ENCODE results near the gene HIPK2. TPM values are rescaled to one million over a fixed set of nuclear protein-coding genes. Genes with fewer than 3 reads are reported as not detected.

The HIPK2 gene
- total and polyA plus RNA-seq, 2 of the 4 experiments (the other 2 are of a cell fraction) = 22.0 to 27.1 TPM

DNA sequence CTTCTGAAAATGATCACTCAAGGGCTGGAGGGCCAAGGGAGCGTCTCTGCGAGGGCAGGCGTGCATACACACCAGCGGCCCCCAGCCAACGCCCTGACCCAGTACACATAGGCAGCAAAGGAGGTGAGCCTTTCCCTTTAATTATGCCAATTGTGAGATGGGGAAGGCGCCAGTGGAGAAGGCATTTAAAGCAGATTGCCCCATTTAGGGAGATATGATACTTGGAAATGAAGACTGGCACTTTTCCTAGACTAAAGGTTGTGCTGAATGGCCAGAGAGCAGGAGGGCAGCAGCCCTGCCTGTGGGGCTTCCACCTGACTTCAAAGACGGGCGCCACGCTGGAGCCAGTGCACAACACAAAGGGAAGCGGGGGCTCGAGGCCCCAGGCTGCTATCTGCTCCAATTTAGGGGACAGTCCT is 24.1 kb downstream of the HIPK2 start:
- Histone ChIP-seq H3K23ac (ENCODE audit: low read depth, low read length) (peak overlapping the region; percentile 10; the same call in 1 of the 2 replicates), H3K4me3 (ENCODE audit: insufficient read depth, low read depth, low read length) (no peak overlapping the region), H3K56ac (ENCODE audit: extremely low read depth, insufficient read depth, low read length) (no peak overlapping the region), H2AK9ac (replicated peaks; ENCODE audit: low read depth, low read length, poor library complexity) (peak overlapping the region; percentile 5), H4K8ac (ENCODE audit: low read depth in 2 of 2, low read length in 2 of 2) (no peak overlapping the region), H2AFZ (replicated peaks; ENCODE audit: low read length, poor library complexity) (no peak overlapping the region), H3K9ac (ENCODE audit: low read depth, low read length) (no peak overlapping the region), H3K9me1 (ENCODE audit: insufficient read depth, low read length) (peaks cover 67% of the 10 kb centered on the region), H2AK5ac (ENCODE audit: low read depth, low read length) (no peak overlapping the region), H3K9me3 (ENCODE audit: control insufficient read depth, insufficient read depth, low read length) (no peaks in the 10 kb centered on the region), H2BK15ac (ENCODE audit: low read depth, low read length) (no peak overlapping the region), H2BK120ac (ENCODE audit: low read depth, low read length) (no peak overlapping the region), H2BK5ac (ENCODE audit: low read depth, low read length, poor library complexity, severe bottlenecking) (no peak overlapping the region), H3K4ac (ENCODE audit: low read depth, low read length) (no peak overlapping the region), H3K4me2 (ENCODE audit: low read depth, low read length) (no peak overlapping the region), H3K79me1 (ENCODE audit: low read depth in 1 of 2, low read length in 2 of 2) (peaks cover 32 to 90% of the 10 kb centered on the region in 2 experiments), H3K4me1 (ENCODE audit: control insufficient read depth, insufficient read depth, low read length) (peaks cover 35% of the 10 kb centered on the region), H3K14ac (replicated peaks; ENCODE audit: low read depth, low read length) (peak overlapping the region; percentile 17; the same call in 1 of the 2 replicates), H3K27ac (ENCODE audit: insufficient read depth, low read length) (no peak overlapping the region), H4K91ac (ENCODE audit: insufficient read depth, low read depth, low read length) (no peak overlapping the region), H4K5ac (ENCODE audit: low read depth, low read length) (no peak overlapping the region), H3K18ac (ENCODE audit: low read depth, low read length) (no peak overlapping the region), H2BK20ac (ENCODE audit: low read depth, low read length) (no peak overlapping the region), H4K20me1 (ENCODE audit: insufficient read depth, low read length) (peaks cover 98% of the 10 kb centered on the region), H3K27me3 (ENCODE audit: control insufficient read depth, insufficient read depth, low read length) (no peaks in the 10 kb centered on the region), H3K36me3 (ENCODE audit: control insufficient read depth, insufficient read depth, low read length) (peaks cover 20% of the 10 kb centered on the region)
- ATAC-seq (ENCODE audit: low read depth) (no peak), DNase-seq (no peak)
- in situ Hi-C loops (cut with MboI; ENCODE audit: low sequenced_read_pairs) (no loop called here), intact Hi-C loops (cut with micrococcal nuclease) (no loop called here), dilution Hi-C loops (cut with HindIII; ENCODE audit: low sequenced_read_pairs, unreplicated experiment) (no loop called here)
- POLR2A ChIA-PET (ENCODE audit: unreplicated experiment) = no interaction called here
- WGBS, 2 experiments (ENCODE audit: extremely low coverage in 2 of 2, insufficient read length in 1 of 2) = 97% methylated on average over 5 of the region's 11 CpGs; no CpG with 5 or more reads in 1 of the 2 experiments
- TF ChIP-seq, protein P1, sequence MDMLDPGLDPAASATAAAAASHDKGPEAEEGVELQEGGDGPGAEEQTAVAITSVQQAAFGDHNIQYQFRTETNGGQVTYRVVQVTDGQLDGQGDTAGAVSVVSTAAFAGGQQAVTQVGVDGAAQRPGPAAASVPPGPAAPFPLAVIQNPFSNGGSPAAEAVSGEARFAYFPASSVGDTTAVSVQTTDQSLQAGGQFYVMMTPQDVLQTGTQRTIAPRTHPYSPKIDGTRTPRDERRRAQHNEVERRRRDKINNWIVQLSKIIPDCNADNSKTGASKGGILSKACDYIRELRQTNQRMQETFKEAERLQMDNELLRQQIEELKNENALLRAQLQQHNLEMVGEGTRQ (IDR thresholded peaks at IDR 0.05; ENCODE audit: low read depth, low read length) = no peak
- TF ChIP-seq MAFK (IDR thresholded peaks at IDR 0.05; ENCODE audit: low read depth, low read length) (no peak), BHLHE40 (IDR thresholded peaks at IDR 0.05; ENCODE audit: low read depth, low read length) (no peak), RAD21 (IDR thresholded peaks at IDR 0.05; ENCODE audit: low read length) (no peak), RFX5 (IDR thresholded peaks at IDR 0.05; ENCODE audit: low read depth, low read length) (no peak), MXI1 (IDR thresholded peaks at IDR 0.05; ENCODE audit: borderline replicate concordance, low read depth, low read length) (no peak), SMC3 (IDR thresholded peaks at IDR 0.05; ENCODE audit: low read depth, low read length) (no peak), CEBPB (IDR thresholded peaks at IDR 0.05; ENCODE audit: low read depth, low read length) (no peak), POLR2A (IDR thresholded peaks at IDR 0.05; ENCODE audit: low read depth, low read length) (no peak), RCOR1 (IDR thresholded peaks at IDR 0.05; ENCODE audit: insufficient replicate concordance, low read length) (no peak)
- TF ChIP-seq, protein P2, sequence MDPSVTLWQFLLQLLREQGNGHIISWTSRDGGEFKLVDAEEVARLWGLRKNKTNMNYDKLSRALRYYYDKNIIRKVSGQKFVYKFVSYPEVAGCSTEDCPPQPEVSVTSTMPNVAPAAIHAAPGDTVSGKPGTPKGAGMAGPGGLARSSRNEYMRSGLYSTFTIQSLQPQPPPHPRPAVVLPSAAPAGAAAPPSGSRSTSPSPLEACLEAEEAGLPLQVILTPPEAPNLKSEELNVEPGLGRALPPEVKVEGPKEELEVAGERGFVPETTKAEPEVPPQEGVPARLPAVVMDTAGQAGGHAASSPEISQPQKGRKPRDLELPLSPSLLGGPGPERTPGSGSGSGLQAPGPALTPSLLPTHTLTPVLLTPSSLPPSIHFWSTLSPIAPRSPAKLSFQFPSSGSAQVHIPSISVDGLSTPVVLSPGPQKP (IDR thresholded peaks at IDR 0.05; ENCODE audit: borderline replicate concordance, low read depth, low read length) = no peak
- TF ChIP-seq, protein P3, sequence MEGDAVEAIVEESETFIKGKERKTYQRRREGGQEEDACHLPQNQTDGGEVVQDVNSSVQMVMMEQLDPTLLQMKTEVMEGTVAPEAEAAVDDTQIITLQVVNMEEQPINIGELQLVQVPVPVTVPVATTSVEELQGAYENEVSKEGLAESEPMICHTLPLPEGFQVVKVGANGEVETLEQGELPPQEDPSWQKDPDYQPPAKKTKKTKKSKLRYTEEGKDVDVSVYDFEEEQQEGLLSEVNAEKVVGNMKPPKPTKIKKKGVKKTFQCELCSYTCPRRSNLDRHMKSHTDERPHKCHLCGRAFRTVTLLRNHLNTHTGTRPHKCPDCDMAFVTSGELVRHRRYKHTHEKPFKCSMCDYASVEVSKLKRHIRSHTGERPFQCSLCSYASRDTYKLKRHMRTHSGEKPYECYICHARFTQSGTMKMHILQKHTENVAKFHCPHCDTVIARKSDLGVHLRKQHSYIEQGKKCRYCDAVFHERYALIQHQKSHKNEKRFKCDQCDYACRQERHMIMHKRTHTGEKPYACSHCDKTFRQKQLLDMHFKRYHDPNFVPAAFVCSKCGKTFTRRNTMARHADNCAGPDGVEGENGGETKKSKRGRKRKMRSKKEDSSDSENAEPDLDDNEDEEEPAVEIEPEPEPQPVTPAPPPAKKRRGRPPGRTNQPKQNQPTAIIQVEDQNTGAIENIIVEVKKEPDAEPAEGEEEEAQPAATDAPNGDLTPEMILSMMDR (conservative IDR thresholded peaks at IDR 0.05; ENCODE audit: low read depth, low read length) = no peak
- CTCF ChIA-PET = interaction anchor here (1.3 kb wide), 1 partner anchor 15 kb away, joined by 3 read pairs; no protein-coding TSS in a partner anchor
- BruUV-seq (replicated peaks) = no TSS peak

Measured in IMR-90 (cell line).